ENCODE results near the gene GIMAP6. TPM values are rescaled to one million over a fixed set of nuclear protein-coding genes. Genes with fewer than 3 reads are reported as not detected.

GIMAP6 gene
- total RNA-seq, 1 experiment from 2014 or later = not detected

DNA sequence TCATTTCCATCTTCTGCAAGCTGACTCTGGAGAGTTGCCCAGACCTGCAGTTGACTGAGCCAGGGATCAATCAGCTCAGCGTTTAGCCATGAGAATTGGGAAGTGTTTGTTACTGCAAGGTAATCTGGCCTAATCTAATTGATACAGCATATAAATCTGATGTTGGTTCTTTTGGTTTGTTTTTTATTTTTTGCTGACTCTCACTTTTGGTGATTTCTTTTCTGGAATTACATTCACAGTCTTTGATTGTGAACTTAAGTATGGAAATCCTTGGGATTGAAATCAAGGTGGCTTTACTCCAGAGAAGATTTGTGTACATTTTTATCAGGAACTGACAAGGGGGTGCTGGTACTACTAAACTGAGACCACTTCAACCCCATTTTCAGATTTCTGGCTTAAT is 1.7 kb upstream of the GIMAP6 start:
- BruUV-seq (replicated peaks) = no TSS peak
- peaks cover 15% of the 10 kb centered on the region for H3K9me3 Mint-ChIP-seq (ENCODE audit: unreplicated experiment)
- DNase-seq (ENCODE audit: unreplicated experiment) = no peak
- ChIA-PET POLR2A (no interaction called here), CTCF (no interaction called here)
- H3K36me3 Mint-ChIP-seq (ENCODE audit: insufficient read depth, unreplicated experiment) = no peaks in the 10 kb centered on the region
- TF ChIP-seq, protein P1, sequence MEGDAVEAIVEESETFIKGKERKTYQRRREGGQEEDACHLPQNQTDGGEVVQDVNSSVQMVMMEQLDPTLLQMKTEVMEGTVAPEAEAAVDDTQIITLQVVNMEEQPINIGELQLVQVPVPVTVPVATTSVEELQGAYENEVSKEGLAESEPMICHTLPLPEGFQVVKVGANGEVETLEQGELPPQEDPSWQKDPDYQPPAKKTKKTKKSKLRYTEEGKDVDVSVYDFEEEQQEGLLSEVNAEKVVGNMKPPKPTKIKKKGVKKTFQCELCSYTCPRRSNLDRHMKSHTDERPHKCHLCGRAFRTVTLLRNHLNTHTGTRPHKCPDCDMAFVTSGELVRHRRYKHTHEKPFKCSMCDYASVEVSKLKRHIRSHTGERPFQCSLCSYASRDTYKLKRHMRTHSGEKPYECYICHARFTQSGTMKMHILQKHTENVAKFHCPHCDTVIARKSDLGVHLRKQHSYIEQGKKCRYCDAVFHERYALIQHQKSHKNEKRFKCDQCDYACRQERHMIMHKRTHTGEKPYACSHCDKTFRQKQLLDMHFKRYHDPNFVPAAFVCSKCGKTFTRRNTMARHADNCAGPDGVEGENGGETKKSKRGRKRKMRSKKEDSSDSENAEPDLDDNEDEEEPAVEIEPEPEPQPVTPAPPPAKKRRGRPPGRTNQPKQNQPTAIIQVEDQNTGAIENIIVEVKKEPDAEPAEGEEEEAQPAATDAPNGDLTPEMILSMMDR (IDR thresholded peaks at IDR 0.05; ENCODE audit: unreplicated experiment) = no peak
- H3K4me1 Mint-ChIP-seq (ENCODE audit: insufficient read depth, unreplicated experiment) = no peaks in the 10 kb centered on the region
- H3K27me3 Mint-ChIP-seq (ENCODE audit: insufficient read depth, unreplicated experiment) = no peaks in the 10 kb centered on the region
- no peak overlapping the region for H3K27ac Mint-ChIP-seq (ENCODE audit: low read depth, unreplicated experiment)
- H3K4me3 Mint-ChIP-seq (ENCODE audit: unreplicated experiment) = no peak overlapping the region
- intact Hi-C loops (cut with micrococcal nuclease) = no loop called here

DNA sequence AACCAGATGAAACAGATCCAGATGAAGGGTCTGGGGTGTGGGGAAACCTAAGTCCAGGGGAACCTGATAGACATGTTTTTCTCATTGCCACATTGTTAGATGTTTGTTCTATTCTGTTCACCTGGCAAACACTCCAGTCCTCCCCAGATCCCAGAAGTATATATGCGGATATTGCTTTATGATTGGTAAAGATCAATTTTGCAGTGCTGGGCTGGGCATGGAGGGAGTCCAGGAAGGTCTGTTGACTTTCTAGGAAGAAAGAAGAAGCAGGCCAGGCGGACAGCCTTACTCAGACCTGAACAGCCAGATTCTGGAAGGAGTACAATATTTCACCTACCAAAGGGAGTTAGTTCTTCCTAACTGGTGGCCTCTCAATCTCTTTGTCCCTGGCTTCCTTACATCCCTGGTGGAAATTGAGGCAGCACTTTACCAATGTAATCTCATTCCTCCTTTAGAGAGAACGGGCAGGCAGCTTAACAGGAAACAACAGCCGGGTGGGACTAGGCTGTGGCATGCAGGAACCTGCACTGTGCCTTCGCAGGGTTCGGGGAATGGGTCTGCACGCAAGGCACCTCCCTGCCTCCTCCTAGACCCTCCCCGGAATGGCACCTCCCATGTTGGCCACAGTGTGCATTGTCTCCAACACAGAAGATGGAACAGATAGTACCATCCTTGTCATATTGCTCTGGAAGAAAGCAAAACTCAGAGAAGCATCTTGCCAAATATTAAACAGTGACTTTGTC is 930 bp downstream of the GIMAP6 start:
- DNase-seq (ENCODE audit: unreplicated experiment) = no peak
- Mint-ChIP-seq H3K36me3 (ENCODE audit: insufficient read depth, unreplicated experiment) (no peaks in the 10 kb centered on the region), H3K27me3 (ENCODE audit: insufficient read depth, unreplicated experiment) (no peaks in the 10 kb centered on the region), H3K27ac (ENCODE audit: low read depth, unreplicated experiment) (no peak overlapping the region), H3K4me3 (ENCODE audit: unreplicated experiment) (no peak overlapping the region), H3K9me3 (ENCODE audit: unreplicated experiment) (no peaks in the 10 kb centered on the region), H3K4me1 (ENCODE audit: insufficient read depth, unreplicated experiment) (no peaks in the 10 kb centered on the region)
- CTCF ChIA-PET = no interaction called here
- intact Hi-C loops (cut with micrococcal nuclease) = no loop called here
- POLR2A ChIA-PET = interaction anchor here (0.7 kb wide), 1 partner anchor 37 kb away, joined by 3 read pairs; no protein-coding TSS in a partner anchor
- no TSS peak for BruUV-seq (replicated peaks)
- TF ChIP-seq, protein P1 (IDR thresholded peaks at IDR 0.05; ENCODE audit: unreplicated experiment) = no peak

DNA sequence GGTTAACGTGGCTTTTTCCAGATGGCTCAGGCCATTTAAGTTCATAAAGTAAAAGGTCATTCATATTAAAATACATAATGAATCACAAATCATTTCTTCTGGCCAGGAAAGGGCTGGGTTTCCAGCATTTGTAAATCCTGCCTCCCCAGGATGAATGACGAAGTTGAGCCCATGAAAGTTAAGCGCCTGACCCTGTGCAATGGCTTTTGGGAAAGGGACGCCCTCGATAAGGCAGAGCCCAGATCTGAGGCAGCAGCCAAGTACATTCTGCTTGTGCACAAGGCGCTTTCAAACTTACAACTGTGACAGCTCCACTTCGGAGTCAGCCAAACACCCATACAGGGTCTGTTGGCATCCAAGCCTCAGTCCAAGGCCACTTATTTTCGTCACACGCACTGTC is 2.8 kb downstream of the GIMAP6 start:
- TF ChIP-seq, protein P1 (IDR thresholded peaks at IDR 0.05; ENCODE audit: unreplicated experiment) = no peak
- CTCF ChIA-PET = no interaction called here
- H3K27me3 Mint-ChIP-seq (ENCODE audit: insufficient read depth, unreplicated experiment) = peaks cover 11% of the 10 kb centered on the region

DNA sequence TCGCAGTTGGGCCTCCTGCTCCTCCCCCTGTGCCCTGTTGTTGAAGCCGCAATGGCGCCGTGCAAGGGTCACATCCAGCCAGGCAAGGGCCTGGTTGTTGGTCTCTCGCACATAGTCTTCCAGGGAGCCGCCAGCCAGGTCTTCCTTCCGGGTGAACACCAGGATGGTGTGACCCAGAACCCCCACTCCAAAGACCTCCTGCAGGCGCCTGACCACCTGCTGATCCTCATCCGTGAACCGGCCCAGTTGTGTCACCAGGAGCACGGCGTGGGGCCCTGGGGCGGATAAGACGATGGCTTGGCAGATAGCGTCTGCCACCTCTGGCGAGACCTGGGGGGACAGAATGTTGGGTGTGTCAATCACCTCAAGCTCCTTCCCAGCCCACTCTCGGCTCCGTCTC is 4.2 kb downstream of the GIMAP6 start:
- H3K4me1 Mint-ChIP-seq (ENCODE audit: insufficient read depth, unreplicated experiment) = no peaks in the 10 kb centered on the region
- H3K4me3 Mint-ChIP-seq (ENCODE audit: unreplicated experiment) = no peak overlapping the region

More for the DNA sequence above, 2.8 kb downstream of the GIMAP6 start:
- Mint-ChIP-seq H3K27ac (ENCODE audit: low read depth, unreplicated experiment) (no peak overlapping the region), H3K36me3 (ENCODE audit: insufficient read depth, unreplicated experiment) (no peaks in the 10 kb centered on the region), H3K9me3 (ENCODE audit: unreplicated experiment) (no peaks in the 10 kb centered on the region), H3K4me1 (ENCODE audit: insufficient read depth, unreplicated experiment) (no peaks in the 10 kb centered on the region), H3K4me3 (ENCODE audit: unreplicated experiment) (no peak overlapping the region)
- intact Hi-C loops (cut with micrococcal nuclease) = no loop called here
- no TSS peak for BruUV-seq (replicated peaks)
- DNase-seq (ENCODE audit: unreplicated experiment) = no peak
- POLR2A ChIA-PET = no interaction called here

More for the DNA sequence above, 4.2 kb downstream of the GIMAP6 start:
- BruUV-seq (replicated peaks) = no TSS peak
- TF ChIP-seq, protein P1 (IDR thresholded peaks at IDR 0.05; ENCODE audit: unreplicated experiment) = no peak
- ChIA-PET POLR2A (no interaction called here), CTCF (no interaction called here)
- Mint-ChIP-seq H3K27ac (ENCODE audit: low read depth, unreplicated experiment) (no peak overlapping the region), H3K36me3 (ENCODE audit: insufficient read depth, unreplicated experiment) (no peaks in the 10 kb centered on the region), H3K27me3 (ENCODE audit: insufficient read depth, unreplicated experiment) (peaks cover 11% of the 10 kb centered on the region), H3K9me3 (ENCODE audit: unreplicated experiment) (no peaks in the 10 kb centered on the region)
- intact Hi-C loops (cut with micrococcal nuclease) = no loop called here
- no peak for DNase-seq (ENCODE audit: unreplicated experiment)

Data from MCF 10A (cell line).